Gastroesophageal sphincter (tissue), 3 donors: Measurements from ENCODE around the gene EGLN2.

ENCODE experiments used
- POLR2A ChIP-seq, 2 donors: fragments of 450-650 bp; IDR thresholded peaks; one replicate each; pipeline ENCODE4 v1.6.1; 2017; ENCODE audit warnings: antibody characterized with exemption in 2 of 2, mild to moderate bottlenecking in 2 of 2, moderate library complexity in 1 of 2
- TF ChIP-seq, protein P1 (sequence below), 4 experiments: fragments of 200-600 bp in 2 of 4; fragments of 450-650 bp in 2 of 4; sonication (generic) in 1 of 4; IDR thresholded peaks; one replicate each; pipeline ENCODE4 v1.5.1; 2017 to 2019; ENCODE audit warnings: antibody characterized with exemption in 4 of 4, mild to moderate bottlenecking in 2 of 4, moderate library complexity in 2 of 4

DNA sequence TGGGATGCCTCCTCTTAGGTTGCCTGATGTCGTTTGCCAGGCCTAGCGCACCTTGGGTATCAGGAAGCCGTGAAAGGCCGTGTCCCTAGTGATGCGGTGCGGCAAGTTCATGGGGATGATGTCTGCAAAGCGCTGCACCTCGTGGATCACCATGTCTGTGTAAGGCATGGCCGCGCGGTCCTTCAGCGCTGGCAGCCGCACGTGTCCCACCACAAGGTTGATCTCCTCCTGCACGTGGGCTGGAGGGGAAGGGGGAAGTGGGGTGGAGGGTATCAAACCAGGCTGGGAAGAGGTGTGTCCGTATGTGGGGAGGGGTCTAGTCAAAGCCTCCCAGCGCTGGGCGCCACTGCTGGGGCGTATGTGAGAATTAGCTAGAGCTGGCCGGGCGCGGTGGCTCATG lies 23.2 kb downstream of the EGLN2 start:
- TF ChIP-seq, protein P1, sequence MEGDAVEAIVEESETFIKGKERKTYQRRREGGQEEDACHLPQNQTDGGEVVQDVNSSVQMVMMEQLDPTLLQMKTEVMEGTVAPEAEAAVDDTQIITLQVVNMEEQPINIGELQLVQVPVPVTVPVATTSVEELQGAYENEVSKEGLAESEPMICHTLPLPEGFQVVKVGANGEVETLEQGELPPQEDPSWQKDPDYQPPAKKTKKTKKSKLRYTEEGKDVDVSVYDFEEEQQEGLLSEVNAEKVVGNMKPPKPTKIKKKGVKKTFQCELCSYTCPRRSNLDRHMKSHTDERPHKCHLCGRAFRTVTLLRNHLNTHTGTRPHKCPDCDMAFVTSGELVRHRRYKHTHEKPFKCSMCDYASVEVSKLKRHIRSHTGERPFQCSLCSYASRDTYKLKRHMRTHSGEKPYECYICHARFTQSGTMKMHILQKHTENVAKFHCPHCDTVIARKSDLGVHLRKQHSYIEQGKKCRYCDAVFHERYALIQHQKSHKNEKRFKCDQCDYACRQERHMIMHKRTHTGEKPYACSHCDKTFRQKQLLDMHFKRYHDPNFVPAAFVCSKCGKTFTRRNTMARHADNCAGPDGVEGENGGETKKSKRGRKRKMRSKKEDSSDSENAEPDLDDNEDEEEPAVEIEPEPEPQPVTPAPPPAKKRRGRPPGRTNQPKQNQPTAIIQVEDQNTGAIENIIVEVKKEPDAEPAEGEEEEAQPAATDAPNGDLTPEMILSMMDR (IDR thresholded peaks at IDR 0.05), result no peak
- TF ChIP-seq POLR2A (IDR thresholded peaks at IDR 0.05), result no peak
